ENCODE results near the gene VTA1. TPM values are rescaled to one million over a fixed set of nuclear protein-coding genes. Genes with fewer than 3 reads are reported as not detected.

Gene VTA1
- total RNA-seq, 2 experiments from 2014 or later, result 37.9 to 51.0 TPM

DNA sequence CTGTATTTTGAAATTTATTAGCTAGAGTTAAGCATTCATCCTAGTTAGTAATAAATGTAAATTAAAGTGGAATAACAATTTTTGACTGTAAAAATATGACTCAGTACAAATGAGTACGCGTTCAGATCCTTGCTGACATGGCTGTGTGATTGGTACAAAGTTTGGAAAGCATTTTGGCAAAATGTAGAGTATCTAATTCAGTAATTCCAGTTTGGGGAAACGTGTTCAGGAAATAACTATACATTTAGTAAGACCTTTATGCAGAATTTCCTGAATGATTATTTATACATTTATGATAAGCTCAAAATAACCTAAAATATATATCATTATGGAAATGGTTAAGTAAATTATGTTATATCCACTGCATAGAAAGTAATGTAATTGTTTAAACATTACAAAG, 8.0 kb downstream of the VTA1 start:
- CTCF ChIA-PET (ENCODE audit: unreplicated experiment), result interaction anchor here (1.9 kb wide), 1 partner anchor 7 kb away, joined by 4 read pairs; no protein-coding TSS in a partner anchor
- DNase-seq (ENCODE audit: low spot score), result no peak
- BruUV-seq (replicated peaks), result no TSS peak
- Histone ChIP-seq H3K9me3 (ENCODE audit: low read length) (no peaks in the 10 kb centered on the region), H3K4me1 (ENCODE audit: insufficient read depth, low read length, poor library complexity, severe bottlenecking) (peaks cover 16% of the 10 kb centered on the region), H3K36me3 (ENCODE audit: insufficient read depth, low read length) (peaks cover 25% of the 10 kb centered on the region), H3K9me2 (ENCODE audit: insufficient read depth, low read length) (no peaks in the 10 kb centered on the region), H3K4me2 (ENCODE audit: low read length) (peak overlapping the region; percentile 75; the same call in 1 of the 2 replicates), H2AFZ (ENCODE audit: low read length) (no peak overlapping the region), H3K4me3 (ENCODE audit: low read depth, low read length, poor library complexity, severe bottlenecking) (no peak overlapping the region), H3K79me2 (ENCODE audit: insufficient read depth, low read depth, low read length) (peaks cover 96% of the 10 kb centered on the region), H3K27ac (ENCODE audit: low read depth, low read length, poor library complexity, severe bottlenecking) (no peak overlapping the region), H4K20me1 (ENCODE audit: insufficient read depth, low read length) (peaks cover 29% of the 10 kb centered on the region)
- TF ChIP-seq, protein P1, sequence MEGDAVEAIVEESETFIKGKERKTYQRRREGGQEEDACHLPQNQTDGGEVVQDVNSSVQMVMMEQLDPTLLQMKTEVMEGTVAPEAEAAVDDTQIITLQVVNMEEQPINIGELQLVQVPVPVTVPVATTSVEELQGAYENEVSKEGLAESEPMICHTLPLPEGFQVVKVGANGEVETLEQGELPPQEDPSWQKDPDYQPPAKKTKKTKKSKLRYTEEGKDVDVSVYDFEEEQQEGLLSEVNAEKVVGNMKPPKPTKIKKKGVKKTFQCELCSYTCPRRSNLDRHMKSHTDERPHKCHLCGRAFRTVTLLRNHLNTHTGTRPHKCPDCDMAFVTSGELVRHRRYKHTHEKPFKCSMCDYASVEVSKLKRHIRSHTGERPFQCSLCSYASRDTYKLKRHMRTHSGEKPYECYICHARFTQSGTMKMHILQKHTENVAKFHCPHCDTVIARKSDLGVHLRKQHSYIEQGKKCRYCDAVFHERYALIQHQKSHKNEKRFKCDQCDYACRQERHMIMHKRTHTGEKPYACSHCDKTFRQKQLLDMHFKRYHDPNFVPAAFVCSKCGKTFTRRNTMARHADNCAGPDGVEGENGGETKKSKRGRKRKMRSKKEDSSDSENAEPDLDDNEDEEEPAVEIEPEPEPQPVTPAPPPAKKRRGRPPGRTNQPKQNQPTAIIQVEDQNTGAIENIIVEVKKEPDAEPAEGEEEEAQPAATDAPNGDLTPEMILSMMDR (conservative IDR thresholded peaks at IDR 0.05; ENCODE audit: low read length), result no peak
- no peak for TF ChIP-seq EZH2phosphoT487 (IDR thresholded peaks at IDR 0.05; ENCODE audit: borderline replicate concordance, low read depth, low read length)
- intact Hi-C loops (cut with micrococcal nuclease; ENCODE audit: unreplicated experiment), result no loop called here
- POLR2A ChIA-PET, result interaction anchor here (0.5 to 2.9 kb wide), 8 partner anchors 8 to 578 kb away, joined by 3 to 15 read pairs (median 4); partner anchors contain the start of genes NMBR and VTA1

DNA sequence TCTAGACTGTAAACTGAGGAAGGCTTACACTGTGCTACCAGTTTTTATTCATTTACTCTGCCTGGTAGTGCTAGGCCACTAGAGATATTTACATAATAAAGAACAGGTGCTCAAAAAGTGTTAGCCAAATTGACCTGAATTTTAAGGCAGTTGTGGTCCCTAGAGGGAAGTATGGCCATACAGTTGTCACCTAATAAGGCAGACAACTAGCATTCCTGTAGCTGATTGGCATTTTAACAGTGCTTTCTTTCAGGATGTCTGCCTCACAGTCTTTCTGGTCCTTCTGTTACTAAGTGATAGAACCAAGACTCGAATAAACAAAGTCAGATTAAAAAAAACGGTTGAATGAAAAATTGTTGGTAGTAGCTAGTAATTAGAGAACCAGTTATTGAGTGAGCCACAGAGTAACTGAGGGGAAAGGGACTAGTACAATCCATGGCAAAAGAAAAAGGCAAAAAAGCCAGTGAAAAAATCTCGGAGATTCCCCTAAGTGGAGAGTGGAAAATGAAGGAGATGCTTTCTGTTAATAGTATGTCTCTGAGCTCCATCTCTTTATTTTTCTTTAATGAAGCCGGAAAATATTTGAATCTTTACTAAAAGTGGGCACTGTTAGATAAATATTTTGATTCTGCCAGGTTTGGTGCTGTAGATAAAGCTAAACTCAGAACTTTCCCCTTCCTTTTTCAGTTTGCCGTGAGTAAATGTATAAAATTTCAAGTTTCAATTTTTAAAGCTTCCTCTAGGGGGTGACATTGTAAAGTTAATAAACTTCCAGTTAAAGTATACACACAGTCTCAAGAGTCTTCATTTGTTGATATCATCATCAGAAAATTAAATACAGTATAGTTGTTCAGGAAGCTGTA, 9.1 kb downstream of the VTA1 start:
- intact Hi-C loops (cut with micrococcal nuclease; ENCODE audit: unreplicated experiment), result no loop called here
- no peaks in the 10 kb centered on the region for H3K9me3 ChIP-seq (ENCODE audit: low read length)
- H3K4me1 ChIP-seq (ENCODE audit: insufficient read depth, low read length, poor library complexity, severe bottlenecking), result peaks cover 16% of the 10 kb centered on the region
- peaks cover 96% of the 10 kb centered on the region for H3K79me2 ChIP-seq (ENCODE audit: insufficient read depth, low read depth, low read length)
- H3K36me3 ChIP-seq (ENCODE audit: insufficient read depth, low read length), result peaks cover 26% of the 10 kb centered on the region
- TF ChIP-seq, protein P1 (conservative IDR thresholded peaks at IDR 0.05; ENCODE audit: low read length), result peak; percentile 79
- TF ChIP-seq EZH2phosphoT487 (IDR thresholded peaks at IDR 0.05; ENCODE audit: borderline replicate concordance, low read depth, low read length), result no peak
- peak; percentile 59 for DNase-seq (ENCODE audit: low spot score)
- ChIA-PET POLR2A (interaction anchor here (0.5 to 2.9 kb wide), 8 partner anchors 8 to 579 kb away, joined by 3 to 15 read pairs (median 3); partner anchors contain the start of genes NMBR and VTA1), CTCF (ENCODE audit: unreplicated experiment) (interaction anchor here (1.0 to 1.9 kb wide), 2 partner anchors 8 to 17 kb away, joined by 4 read pairs; no protein-coding TSS in a partner anchor)
- H3K4me3 ChIP-seq (ENCODE audit: low read depth, low read length, poor library complexity, severe bottlenecking), result peak overlapping the region; percentile 38
- BruUV-seq (replicated peaks), result no TSS peak
- no peaks in the 10 kb centered on the region for H3K9me2 ChIP-seq (ENCODE audit: insufficient read depth, low read length)
- peaks cover 32% of the 10 kb centered on the region for H4K20me1 ChIP-seq (ENCODE audit: insufficient read depth, low read length)
- H2AFZ ChIP-seq (ENCODE audit: low read length), result no peak overlapping the region
- peak overlapping the region; percentile 75 for H3K4me2 ChIP-seq (ENCODE audit: low read length)
- H3K27ac ChIP-seq (ENCODE audit: low read depth, low read length, poor library complexity, severe bottlenecking), result peak overlapping the region; percentile 50
